Stimulated activated naive CD4-positive, alpha-beta T cell (primary cell): ENCODE data around the gene UCK1.
"Not testable (repeated sequence)": the region's sequence is repeated elsewhere in the genome, so short reads cannot be mapped to it uniquely, and the experiment has no call there.

Source experiments
- DNase-seq, 6 experiments: peaks; one replicate each; lab custom pipeline; 2025; lab: John Stamatoyannopoulos, UW

The UCK1 gene

DNA sequence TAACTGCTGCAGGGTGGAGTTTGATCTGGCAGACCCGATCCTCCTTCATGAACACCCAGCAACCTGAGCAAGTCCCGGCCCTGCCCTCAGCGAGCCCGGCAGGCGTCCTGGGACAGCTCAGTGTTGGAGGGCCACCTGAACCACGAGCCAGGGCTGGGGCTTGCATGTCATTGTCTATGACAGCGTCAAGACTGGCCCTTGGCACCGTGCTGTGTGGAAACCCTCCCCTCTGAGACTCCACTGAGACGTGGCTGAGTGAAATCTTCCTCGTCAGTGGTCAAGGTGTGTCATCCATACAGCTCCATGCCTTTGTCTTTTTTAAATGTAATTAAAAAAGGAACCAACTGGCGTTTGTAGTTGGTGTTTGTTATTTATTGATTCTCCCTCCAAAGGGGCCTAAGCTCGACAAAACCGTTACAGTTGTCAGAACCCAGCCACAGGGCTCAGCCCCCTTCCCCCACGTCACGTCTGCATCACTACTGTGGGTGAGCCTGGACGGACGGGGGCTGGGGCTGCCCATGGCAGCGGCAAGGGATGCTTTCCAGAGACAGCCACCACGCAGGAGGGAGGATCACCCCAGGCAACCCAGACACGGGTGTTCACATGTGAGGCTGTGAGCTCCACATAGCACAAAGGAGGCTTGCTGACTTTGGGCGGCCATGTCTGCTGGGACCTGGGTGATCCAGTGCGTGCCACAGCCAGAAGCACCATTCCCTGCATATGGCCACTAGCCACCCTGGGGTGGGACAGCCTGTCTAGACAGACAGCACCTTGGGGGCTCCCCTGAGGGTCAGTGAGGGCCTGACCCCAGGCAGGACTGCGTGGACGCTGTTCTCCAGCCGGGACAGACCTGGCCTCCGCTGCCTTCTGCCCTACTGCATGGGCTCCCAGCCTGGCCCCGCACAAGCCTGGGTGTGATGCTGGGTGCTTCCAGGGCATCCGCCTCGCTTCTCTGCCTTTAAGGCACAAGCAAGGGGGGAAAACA, 7.3 kb downstream of the UCK1 start:
- no peak for DNase-seq

DNA sequence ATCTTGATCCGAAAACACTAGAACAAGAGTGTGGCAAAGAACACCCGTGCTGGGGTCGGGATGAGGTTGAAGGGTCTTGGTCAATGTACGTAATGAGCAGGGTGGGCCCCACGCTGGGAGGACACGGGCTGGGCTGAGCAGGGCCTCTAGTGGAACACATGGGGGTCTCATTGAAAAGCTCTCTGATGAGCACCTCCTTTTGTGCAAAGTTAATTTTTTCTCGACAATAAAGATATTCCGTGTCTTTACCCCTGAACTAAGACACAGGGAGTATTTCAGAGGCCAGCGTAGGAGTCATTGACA, 8.0 kb downstream of the UCK1 start:
- DNase-seq: no peak

DNA sequence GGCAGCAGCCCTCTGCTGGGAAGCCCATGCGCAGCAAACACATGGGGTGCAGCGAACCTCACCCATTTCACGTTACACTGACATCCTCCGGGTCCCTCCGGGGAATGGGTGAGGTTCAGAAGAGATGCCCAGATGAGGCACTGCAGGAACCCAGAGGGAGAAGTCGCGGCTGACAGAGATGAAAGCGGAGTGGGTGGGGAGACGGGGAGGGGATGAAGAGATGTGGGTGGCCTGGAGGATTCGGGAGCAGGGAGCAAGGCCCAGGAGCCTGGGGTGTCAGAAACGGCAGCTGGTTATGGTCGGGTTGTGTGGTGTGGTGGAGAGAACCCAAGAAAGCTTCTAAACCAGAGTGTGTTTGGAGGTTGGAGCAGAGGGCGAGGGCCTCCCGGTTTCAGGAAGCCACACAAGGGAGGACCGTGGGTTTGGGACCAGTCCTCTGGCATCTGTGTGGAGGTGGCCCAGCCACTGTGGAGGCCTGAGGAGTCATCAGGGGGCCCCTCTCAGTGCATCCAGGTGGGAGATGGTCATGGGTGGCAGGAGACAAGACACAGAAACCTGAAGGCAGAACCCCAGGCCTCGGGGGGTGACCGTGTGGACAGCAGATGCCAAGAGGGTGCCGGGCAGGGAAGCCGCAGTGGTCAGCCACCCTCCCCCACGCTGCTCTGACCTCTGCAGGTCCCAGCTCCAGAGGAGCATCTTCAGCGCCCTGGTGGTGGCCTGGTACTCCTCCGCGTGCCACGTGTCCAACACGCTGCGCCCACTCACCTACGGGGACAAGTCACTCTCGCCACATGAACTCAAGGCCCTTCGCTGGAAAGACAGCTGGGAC, 8.6 kb downstream of the UCK1 start:
- no peak for DNase-seq

DNA sequence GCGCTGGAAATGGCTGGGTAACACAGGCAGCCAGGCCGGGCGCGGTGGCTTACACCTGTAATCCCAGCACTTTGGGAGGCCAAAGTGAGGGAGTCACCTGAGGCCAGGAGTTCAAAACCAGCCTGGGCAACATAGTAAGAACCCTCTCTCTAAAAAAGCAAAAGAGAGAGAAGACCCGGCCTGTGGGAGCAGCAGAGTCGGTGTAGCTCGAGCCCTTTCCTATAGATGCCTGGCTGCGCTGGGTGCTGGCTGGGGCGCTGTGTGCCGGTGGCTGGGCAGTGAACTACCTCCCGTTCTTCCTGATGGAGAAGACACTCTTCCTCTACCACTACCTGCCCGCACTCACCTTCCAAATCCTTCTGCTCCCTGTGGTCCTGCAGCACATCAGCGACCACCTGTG, 9.2 kb downstream of the UCK1 start:
- DNase-seq: no peak

DNA sequence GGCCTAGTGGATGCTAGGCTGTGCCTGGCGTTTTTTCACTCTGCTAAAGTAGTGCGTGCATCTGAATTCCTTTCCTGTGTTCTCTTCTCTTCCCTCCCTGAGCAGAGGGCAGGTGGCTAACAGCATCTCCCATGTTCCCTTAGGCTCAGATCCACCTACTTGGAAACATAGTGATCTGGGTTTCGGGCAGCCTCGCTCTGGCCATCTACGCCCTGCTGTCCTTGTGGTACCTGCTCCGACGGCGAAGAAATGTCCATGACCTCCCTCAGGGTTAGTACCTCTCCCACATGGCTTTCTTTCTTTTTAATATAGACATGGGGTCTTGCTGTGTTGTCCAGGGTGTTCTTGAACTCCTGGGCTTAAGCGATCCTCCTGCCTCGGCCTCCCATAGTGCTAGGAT, 9.9 kb downstream of the UCK1 start:
- DNase-seq: no peak

DNA sequence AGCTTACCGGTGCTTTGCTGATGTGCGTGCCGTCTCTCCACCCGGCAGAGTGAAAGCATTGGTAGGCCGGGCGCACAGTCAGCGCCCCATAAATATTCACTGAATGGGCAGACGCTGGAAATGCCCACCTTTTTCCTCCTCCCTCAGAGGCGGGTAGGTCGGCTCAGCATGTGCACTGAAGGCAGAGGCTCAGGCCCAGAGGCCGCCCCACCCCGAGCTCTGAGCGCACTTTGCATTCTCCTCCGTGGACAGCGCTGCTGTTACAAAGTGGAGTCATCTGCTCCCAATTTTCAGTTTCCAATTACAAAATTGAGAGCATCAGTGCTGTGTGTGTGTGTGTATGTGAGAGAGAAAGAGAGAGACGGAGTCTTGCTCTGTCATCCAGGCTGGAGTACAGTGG, 10.6 kb downstream of the UCK1 start:
- DNase-seq: no peak

DNA sequence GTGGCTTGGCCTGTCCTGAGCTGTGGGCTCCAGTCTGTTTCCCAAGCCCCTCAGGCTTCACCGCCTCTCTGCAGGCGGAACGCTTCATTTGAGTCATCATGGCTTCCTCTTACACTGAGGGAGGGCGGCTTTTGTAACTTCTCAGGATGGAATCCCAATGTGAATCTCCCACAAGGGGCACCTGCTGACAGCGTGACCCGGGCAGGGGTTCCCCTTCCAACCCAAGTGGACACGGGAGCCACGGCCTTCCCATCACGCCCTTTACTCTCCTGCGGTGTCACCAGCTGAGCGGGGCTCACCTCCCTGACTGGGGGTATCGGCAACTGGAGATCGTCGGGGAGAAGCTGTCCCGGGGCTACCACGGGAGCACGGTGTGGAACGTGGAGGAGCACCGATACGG, 12.5 kb downstream of the UCK1 start:
- DNase-seq: no peak

DNA sequence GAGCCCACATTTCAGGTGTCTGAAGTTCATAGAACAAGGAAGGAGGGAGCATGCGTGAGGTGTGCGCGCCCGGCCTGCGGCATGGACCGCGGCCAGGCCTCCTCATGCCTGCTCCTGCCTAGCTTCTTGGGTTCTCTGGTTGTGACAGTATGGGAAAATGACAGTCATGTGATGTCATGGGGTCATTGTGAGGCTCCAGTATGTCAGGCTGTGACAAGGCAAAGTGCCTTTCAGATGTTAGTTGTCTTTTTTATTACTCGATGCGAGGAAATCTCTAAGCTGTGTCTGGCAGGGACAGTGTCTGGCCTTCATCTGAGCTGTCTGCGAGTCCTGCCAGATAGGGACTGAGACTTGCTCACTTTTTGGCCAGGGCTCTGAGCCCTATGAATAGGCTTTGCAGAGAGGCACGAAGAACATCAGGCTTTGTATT, 13.3 kb downstream of the UCK1 start:
- DNase-seq: no peak

DNA sequence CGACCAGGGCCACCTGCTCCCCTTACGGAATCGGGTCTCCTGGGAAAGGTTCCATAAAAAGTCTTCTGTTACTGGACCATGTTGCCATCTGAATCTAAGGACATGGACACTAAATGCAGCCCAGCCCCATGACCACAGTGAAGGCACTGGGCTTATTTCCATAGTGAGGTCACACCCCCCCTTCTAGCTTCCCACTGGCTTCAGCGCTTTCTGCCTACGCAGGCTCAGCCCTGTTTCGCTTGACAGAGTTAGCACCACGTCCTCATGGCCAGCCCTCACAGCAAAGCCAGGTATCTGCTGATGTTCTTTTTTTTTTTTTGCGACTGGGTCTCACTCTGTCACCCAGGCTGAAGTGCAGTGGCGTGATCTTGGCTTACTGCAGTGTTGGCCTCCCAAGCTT, 14.1 kb downstream of the UCK1 start:
- no peak for DNase-seq

DNA sequence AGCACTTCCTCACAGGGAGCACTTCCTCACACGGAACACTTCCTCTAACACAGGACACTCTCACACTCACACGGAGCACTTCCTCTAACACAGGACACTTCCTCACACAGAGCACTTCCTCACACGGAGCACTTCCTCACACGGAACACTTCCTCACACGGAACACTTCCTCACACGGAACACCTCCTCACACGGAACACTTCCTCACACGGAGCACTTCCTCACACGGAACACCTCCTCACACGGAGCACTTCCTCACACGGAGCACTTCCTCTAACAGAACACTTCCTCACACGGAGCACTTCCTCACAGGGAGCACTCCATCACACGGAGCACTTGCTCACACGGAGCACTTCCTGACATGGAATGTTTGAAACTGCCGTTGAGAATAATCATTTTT, 15.0 kb downstream of the UCK1 start:
- DNase-seq: no peak

DNA sequence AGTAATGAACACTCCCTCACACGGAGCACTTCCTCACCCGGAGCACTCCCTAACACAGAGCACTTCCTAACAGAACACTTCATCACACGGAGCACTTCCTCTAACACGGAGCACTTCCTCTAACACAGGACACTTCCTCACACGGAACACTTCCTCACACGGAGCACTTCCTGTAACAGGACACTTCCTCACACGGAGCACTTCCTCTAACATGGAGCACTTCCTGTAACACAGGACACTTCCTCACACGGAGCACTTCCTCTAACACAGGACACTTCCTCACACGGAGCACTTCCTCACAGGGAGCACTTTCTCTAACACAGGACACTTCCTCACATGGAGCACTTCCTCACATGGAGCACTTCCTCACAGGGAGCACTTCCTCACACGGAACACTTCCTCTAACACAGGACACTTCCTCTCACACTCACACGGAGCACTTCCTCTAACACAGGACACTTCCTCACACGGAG, 15.5 kb downstream of the UCK1 start:
- DNase-seq: not testable (repeated sequence)

DNA sequence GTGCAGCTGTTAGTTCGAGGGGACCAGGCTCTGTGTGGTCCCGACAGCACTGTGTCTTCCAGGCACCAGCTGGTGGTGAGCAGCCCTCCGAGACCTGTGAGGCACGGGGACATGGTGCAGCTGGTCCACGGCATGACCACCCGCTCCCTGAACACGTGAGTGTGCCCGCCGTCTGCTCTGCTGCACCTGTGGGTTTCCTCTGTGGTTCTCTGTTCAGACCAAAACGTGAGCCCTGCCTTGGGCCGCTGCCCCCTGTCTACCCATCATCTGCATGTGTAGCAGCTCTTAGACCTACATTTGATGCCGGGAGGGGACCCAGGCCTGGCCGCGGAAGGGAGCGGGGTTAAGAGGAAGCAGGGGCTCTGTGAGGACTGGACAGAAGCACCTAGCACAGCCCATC, 17.9 kb downstream of the UCK1 start:
- DNase-seq: no peak

DNA sequence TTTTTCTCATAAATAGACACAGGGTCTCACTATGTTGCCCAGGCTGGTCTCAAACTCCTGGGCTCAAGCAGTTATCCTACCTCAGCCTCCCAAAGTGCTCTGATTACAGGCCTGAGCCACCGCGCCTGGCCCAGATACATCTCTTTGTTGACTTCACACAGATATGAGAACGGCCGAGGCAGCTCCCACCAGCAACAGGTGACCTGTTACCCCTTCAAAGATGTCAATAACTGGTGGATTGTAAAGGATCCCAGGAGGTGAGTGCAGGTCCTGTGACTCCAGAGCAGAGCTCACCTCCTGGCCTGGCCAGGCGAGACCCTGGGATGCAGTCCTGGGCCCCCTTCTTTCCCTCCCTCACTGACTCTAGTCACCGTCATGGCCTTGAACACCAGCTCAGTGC, 19.2 kb downstream of the UCK1 start:
- no peak for DNase-seq

DNA sequence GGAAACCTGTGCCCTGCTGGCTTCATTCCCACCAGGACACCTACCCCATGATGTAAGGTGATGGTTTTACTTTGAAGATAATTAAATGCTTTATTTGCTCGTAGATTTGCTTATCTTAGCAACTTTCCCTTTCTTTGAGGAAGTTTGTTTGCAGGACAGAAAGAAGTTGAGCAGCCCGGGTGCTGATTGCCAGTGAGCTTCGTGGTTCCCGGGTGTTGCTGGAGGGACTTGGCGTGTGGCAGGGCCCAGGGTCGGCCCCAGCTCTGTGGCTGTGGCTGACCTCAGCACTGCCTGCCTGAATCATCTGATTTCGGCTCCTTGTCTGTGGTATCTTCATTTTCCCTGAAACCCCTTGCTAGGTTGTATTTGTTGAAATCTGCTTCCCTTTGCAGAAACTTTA, 19.6 kb downstream of the UCK1 start:
- no peak for DNase-seq

DNA sequence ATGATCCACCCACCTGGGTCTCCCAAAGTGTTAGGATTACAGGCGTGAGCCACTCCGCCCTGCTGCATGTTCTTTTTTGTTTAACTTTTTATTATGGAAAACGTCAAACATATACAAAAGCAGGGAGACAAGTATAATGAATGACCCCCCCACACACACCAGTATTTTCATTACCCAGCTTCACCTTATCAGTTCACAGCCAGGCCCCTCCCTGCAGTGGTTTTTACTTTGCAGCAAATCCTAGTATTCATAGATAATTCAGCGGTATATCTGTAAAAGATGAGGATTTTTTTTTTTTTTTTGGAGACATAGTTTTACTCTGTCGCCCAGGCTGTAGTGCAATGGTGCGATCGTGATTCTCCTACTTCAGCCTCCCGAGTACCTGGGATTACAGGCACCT, 26.1 kb downstream of the UCK1 start:
- no peak for DNase-seq

DNA sequence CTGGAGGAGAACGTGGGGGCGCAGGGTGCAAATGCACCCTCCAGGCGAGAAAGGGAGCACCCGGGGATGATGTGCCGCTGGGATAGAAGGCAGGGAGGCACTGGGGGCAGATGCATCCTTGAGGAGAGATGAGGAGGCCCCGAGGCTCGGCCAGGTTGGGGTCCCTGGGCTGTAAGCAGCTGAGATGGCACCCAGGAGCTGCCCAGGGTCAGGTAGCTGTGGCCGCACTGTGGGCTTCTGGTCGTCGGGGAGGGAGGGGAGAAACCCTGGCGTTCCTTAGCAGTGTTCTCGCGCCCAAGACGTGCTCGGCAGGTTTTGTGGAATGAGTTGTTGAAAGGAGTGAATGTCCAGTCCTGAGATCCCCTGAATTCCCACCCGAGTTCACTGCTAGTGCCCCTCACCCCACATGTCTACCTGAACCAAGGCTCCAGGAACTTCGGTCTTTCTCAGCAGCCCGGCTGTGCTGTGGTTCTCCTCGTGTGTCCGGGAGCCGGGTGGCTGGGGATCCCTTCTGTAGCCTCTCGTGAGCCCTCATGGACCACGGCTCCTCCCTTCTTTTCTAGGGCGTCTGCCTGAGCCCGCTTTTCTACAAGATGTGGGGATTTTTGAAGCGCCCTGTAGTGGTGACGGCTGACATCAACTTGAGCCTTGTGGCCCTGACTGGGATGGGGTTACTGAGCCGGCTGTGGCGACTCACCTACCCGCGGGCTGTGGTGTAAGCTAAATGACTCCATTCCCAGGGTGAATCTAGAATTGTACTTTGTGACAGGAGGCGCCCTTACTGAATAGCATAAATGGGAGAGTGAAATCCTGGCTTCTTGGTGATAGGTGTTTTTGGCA, 27.2 kb downstream of the UCK1 start:
- peak in 5 of 6 experiments; percentile 5 to 28 (median 18) for DNase-seq

DNA sequence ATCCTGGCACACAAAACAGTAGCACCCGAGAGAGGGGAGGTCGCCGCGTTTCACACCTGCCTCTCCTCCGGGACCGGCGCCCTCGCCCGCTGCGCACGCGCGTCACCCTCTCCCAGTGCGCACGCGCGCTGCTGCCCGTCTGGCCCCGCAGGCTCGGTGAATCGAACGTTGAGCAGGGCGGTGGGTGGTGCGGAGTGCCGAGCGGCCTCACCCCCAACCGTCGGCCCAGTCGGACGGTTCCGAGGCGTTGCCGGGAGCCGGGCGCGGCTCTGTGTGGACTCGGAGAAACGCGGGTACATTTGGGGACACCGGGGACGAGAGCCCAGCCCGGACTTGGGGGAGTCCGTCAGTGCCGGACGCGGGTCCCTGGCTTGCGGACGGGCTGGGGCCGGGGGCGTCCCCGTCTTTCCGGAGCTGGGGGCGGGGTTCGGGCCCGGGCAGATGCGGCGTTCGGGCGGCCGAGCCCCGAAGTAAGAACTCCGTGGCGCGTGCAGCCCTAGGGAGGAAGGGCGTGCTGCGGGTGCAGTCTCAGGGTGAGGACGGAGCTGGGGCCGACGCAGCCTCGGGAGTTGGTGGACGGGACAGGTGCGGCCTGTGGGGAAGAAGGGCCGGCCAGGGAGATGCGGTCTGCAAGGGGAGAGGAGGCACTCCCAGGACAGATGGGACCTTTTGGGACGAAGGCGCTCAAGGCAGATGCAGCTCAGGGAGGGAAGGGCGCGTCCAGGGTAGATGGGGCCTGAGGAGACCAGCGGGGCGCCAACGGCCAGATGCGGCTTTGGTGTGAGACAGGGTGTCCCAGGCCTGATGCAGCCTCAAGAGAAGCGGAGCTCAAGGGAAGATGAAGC, 28.1 kb downstream of the UCK1 start, which contains the start of gene POMT1:
Gene POMT1, plus strand, starts transcription at position 138 of the 845 bp plus-strand sequence. CDS start 1,301 bp downstream, outside the sequence.
- peak; percentile 73 to 90 (median 86) for DNase-seq

DNA sequence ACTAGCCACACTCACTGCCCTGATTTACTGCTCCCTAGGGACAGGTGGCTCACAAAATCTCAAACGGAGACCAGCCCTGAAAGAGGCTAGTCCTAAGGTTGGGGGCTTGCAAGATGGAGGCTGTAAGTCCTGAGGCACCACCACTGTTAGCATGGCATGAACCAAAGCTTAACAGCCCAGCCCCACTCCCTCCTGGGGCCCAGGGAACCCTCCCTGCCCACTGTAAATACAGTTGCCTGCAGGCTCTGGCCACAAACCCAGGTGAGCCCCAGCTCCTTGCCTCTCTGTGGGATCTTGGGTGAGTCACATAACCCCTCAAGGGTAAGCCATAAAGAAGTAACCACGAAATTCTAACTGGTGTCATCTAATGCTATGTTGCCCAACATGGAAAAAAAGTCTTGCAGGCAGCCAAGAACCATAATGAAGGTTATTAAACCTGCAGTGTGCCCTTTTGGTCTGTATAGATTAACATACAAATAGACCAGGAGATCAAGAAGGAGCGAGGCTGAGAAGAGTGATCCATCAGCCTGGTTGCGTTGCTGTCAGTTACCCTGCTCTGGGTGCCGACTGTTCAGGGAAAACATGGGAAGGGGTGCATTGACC, 30.0 kb downstream of the UCK1 start:
- peak in 4 of 6 experiments; percentile 13 to 52 (median 26) for DNase-seq

DNA sequence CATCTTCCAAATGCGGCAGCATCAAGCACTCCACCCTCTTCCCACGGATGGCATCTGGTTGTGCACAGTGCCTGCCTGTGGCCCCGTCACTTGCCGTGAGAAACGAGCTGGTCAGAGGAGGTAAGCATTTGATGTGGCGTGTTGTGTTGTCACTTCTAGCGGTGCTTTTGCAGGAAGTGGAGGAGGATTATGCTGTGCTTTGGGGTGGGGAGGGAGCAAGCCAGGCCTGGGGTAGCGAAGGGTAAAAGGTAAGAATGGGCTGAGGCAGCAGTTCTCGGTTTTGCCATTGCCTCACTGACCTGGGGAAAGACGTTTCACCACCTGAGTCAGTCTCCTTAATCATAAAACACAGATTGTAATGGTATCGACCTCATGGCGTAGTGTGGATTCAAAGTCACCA, 30.7 kb downstream of the UCK1 start:
- peak; percentile 51 to 81 (median 68) for DNase-seq

DNA sequence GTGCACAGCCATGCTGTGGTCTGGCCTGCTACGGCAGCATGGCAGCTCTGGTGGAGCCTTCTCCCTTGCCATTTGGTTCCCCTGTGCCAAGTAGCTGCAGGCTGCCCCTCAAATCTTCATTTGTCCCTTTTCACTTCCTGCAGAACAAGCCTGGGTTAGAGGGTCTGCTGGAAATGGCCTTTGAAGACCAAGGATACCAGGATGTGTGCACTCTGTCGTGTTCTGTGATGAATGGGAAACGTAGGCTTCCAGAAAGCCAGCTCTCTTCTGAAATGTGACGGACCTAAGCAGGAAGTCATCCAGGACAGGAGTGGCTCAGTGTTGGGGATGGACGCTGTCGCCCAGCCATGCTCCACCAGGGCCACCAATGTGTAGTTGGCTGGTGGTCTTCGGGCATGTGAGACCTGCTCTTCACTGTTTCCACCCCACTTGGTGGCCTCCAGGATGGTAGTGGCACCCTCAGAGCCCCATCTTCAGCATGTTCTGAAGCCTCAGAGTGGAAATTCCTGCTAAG, 31.8 kb downstream of the UCK1 start:
- no peak for DNase-seq
